HG02885 (cell line): ENCODE measurements around the gene GPBP1.
"Not testable (repeated sequence)": the region's sequence is repeated elsewhere in the genome, so short reads cannot be mapped to it uniquely, and the experiment has no call there.

Source experiments
- ATAC-seq: cut with Tn5 transposase; IDR thresholded peaks from one replicate; pipeline ENCODE4 v1.9.1; 2021; ENCODE audit warnings: mild to moderate bottlenecking; ENCODE audit not compliant: unreplicated experiment, poor library complexity

Gene GPBP1

GRCh38 chr5:57175551-57176309, 1.9 kb downstream of the GPBP1 start:
- no peak for ATAC-seq

DNA sequence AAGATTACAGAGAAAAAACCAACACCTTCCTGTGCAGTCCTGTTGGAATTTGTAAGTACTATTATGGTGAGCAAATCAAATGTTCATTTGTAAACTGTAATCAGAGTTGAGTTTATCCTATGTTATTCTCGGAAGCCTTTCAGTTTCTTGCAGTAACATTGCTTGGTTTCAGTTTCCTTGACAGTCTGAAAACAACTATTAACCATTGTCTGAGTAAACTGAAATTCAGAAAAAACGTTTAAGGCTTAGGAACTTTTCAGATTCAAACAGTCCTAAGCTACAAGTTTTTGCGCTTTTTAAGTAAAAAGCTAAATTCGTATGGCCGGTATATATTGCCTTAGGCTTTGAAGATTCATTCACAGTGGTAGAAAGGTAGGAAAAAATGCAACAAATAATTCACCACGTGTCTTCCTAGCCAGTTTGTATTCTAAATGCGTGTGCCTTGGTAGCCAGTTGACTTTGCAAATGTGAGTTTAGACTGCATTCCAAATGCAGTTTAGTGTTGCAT, 2.5 kb downstream of the GPBP1 start:
- ATAC-seq, result no peak

- no peak for ATAC-seq
Measured at GRCh38 chr5:57177479-57178156, 3.8 kb downstream of the GPBP1 start.

- not testable (repeated sequence) for ATAC-seq
Measured at GRCh38 chr5:57178238-57178637, 4.4 kb downstream of the GPBP1 start.

- no peak for ATAC-seq
Measured at GRCh38 chr5:57179262-57180200, 5.7 kb downstream of the GPBP1 start.

- ATAC-seq, result no peak
Measured at GRCh38 chr5:57181154-57181553, 7.3 kb downstream of the GPBP1 start.

DNA sequence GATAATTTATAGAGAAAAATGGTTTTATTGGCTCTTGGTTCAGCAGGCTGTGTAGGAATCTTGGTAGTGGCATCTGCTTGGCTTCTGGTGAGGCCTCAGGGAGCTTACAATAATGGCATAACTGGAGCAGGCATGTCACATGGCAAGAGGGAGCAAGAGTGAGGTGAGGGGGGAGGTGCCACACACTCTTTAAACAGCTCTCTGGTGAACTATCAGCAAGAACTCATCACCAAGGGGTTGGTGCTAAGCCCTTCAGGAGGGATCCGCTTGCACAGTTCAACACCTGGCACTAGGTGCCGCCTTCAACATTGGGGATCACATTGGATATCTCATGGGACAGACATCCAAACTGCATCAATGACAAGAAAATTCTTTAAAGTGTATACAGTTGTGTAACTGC, 10.5 kb downstream of the GPBP1 start:
- no peak for ATAC-seq

DNA sequence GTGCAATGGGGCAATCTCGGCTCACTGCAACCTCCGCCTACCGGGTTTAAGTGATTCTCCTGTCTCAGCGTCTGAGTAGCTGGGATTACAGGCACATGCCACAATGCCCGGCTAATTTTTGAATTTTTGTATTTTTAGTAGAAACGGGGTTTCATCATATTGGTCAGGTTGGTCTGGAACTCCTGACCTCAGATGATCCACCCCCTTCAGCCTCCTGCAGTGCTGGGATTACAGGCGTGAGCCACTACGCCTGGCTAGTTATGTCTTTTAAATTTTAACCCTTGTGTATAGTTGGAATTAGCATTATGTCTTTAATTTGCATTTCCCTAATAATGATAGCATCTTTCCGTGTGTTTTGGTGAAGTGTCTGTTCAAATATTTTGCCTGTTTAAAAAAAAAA, 11.5 kb downstream of the GPBP1 start:
- ATAC-seq, result no peak

DNA sequence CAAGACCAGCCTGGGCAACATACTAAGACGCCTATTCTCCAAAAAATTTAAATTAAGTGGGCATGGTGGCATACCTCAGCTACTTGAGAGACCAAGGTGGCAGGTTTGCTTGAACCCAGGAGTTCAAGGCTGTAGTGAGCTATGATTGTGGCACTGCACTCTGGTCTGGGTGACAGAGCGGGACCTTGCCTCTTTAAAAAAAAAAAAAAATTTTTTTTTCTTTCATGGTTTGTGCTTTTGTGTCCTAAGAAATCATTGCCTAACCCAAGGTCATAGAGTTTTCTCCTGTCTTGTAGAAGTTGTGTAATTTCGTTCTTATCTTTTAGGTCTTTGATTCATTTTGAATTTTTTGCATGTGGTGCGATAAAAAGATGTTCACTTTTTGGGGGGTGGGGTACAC, 12.3 kb downstream of the GPBP1 start:
- ATAC-seq, result no peak

DNA sequence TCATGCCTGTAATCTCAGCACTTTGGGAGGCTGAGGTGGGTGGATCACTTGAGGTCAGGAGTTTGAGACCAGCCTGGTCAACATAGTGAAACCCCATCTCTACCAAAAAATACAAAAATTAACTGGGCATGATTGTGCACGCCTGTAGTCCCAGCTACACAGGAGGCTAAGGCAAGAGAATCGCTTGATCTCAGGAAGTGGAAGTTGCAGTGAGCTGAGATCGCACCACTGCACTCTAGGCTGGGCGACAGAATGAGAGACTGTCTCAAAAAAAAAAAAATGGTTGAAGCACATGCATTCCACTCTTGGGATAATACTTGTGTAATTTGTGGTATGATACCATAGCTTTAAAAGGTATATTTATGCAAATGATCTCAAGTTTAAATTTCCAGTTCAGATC, 14.1 kb downstream of the GPBP1 start:
- ATAC-seq, result peak; percentile 43

- no peak for ATAC-seq
Measured at GRCh38 chr5:57189515-57189914, 15.7 kb downstream of the GPBP1 start.

DNA sequence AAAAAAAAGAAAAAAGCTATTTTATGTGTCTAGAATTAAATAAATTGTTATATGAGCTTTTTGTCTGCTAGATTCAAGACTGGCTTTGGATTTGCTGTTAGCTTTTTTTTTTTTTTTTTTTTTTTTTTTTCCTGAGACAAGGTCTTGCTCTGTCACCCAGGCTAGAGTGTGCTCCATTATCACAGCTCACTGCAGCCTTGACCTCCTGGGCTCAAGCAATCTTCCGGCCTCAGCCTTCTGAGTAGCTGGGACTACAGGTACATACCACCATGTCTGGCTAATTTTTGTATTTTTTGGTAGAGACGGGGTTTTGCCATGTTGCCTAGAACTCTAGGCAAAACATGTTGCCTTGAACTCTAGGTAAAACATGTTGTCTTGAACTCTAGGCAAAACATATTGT, 16.7 kb downstream of the GPBP1 start:
- ATAC-seq, result no peak

DNA sequence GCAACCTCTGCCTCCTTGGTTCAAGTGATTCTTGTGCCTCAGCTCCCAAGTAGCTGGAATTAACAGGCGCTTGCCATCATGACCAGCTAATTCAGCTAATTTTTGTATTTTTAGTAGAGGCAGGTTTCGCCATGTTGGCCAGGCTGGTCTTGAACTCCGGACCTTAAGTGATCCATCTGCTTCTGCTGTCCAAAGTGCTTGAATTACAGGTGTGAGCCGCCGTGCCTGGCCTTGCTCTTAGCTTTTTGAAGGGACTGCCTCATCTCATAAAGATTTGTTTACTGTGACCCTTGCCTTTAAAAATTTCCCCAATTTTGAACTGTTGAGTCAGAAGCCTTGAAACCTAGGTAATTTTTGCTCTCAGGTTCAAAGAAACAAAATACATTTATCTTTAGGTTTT, 17.3 kb downstream of the GPBP1 start:
- no peak for ATAC-seq

GRCh38 chr5:57191986-57192385, 18.1 kb downstream of the GPBP1 start:
- ATAC-seq, result no peak

- ATAC-seq, result not testable (repeated sequence)
Measured at GRCh38 chr5:57192832-57193231, 19.0 kb downstream of the GPBP1 start.

- peak; percentile 77 for ATAC-seq
Measured at GRCh38 chr5:57193757-57194413, 20.0 kb downstream of the GPBP1 start.

DNA sequence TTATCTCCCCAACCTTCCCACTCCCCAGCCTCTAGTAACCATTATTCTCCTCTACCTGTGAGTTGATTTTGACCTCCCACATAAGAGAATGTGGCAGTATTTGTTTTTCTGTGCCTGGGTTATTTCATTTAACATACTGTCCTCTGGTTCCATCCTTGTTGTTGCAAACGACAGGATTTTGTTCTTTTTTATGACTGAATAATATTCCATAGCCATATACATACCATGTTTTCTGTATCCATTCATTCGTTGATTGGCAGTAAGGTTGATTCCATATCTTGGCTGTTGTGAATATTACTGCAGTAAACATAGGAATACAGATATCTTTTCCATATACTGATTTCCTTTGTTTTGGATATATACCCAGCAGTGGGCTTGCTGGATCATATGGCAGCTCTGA, 20.8 kb downstream of the GPBP1 start:
- no peak for ATAC-seq

- ATAC-seq, result no peak
Measured at GRCh38 chr5:57195060-57195459, 21.2 kb downstream of the GPBP1 start.

GRCh38 chr5:57199866-57200265, 26.0 kb downstream of the GPBP1 start:
- no peak for ATAC-seq

GRCh38 chr5:57202811-57203210, 29.0 kb downstream of the GPBP1 start:
- no peak for ATAC-seq
